Right atrium auricular region (tissue), 2 donors: Measurements from ENCODE around the gene TP73. TPM values are rescaled to one million over a fixed set of nuclear protein-coding genes. Genes with fewer than 3 reads are reported as not detected.

ENCODE experiments used
- DNase-seq: peaks from one replicate; pipeline ENCODE4 v3.0.0-alpha.2; 2019; ENCODE audit warnings: low spot score
- H3K27ac ChIP-seq, 2 donors: fragments of 200-600 bp; sonication (generic); 1 replicate in 1 of 2; 2 replicates in 1 of 2; pipeline ENCODE4 v1.5.1; 2016 to 2019
- H3K27me3 ChIP-seq, 2 donors: fragments of 200-600 bp; sonication (generic); one replicate each; pipeline versions ENCODE4 v1.5.1 to v1.6.0; 2017 to 2019
- H3K36me3 ChIP-seq: fragments of 200-600 bp; sonication (generic); one replicate; pipeline ENCODE4 v1.5.1; 2016
- H3K4me1 ChIP-seq, 2 donors: fragments of 200-600 bp; sonication (generic); one replicate each; pipeline versions ENCODE4 v1.5.1 to v1.6.0; 2017 to 2019
- H3K4me3 ChIP-seq, 2 donors: fragments of 200-600 bp; sonication (generic); 1 replicate in 1 of 2; 2 replicates in 1 of 2; pipeline ENCODE4 v1.5.1; 2017 to 2019; ENCODE audit warnings: mild to moderate bottlenecking in 1 of 2, moderate library complexity in 1 of 2
- H3K9me3 ChIP-seq, 2 donors: fragments of 200-600 bp; sonication (generic); one replicate each; pipeline ENCODE4 v1.5.1; 2019
- total RNA-seq, 2 donors: library from RNA; depleted of rRNA; stranded (reverse); fragments of >200 nt; gene quantifications; one replicate each; pipeline ENCODE4 v1.1.0, GENCODE V29; 2016
- TF ChIP-seq, protein P1 (sequence below), 2 donors: fragments of 200-600 bp; sonication (generic); IDR thresholded peaks; one replicate each; pipeline ENCODE4 v1.5.1; 2019; ENCODE audit warnings: antibody characterized with exemption in 2 of 2

The TP73 gene
- total RNA-seq, 2 donors from 2014 or later = 0.16 TPM; not detected in 1

DNA sequence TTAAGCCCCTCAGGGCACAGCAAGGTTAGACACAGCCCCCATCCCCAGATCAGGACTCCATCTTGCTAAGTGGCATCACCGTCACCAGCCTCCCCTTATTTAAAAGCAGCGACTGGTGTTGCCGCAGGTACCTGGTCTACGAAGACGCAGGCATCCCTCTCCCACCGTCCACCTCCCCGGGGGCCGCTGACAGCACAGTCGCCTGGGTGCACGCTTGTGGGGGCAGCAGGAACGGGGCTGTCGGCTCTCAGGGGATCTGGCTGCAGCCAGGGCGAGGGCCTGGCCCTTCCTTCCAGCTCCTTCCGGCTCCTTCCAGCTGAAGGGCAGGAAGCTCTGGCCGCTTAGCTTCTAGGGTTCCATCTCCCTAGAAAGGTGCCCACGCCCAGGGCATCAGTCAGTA is 82.3 kb downstream of the TP73 start:
- no peak for DNase-seq
- peaks cover 30% of the 10 kb centered on the region for H3K36me3 ChIP-seq
- TF ChIP-seq, protein P1, sequence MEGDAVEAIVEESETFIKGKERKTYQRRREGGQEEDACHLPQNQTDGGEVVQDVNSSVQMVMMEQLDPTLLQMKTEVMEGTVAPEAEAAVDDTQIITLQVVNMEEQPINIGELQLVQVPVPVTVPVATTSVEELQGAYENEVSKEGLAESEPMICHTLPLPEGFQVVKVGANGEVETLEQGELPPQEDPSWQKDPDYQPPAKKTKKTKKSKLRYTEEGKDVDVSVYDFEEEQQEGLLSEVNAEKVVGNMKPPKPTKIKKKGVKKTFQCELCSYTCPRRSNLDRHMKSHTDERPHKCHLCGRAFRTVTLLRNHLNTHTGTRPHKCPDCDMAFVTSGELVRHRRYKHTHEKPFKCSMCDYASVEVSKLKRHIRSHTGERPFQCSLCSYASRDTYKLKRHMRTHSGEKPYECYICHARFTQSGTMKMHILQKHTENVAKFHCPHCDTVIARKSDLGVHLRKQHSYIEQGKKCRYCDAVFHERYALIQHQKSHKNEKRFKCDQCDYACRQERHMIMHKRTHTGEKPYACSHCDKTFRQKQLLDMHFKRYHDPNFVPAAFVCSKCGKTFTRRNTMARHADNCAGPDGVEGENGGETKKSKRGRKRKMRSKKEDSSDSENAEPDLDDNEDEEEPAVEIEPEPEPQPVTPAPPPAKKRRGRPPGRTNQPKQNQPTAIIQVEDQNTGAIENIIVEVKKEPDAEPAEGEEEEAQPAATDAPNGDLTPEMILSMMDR (IDR thresholded peaks at IDR 0.05) = no peak

DNA sequence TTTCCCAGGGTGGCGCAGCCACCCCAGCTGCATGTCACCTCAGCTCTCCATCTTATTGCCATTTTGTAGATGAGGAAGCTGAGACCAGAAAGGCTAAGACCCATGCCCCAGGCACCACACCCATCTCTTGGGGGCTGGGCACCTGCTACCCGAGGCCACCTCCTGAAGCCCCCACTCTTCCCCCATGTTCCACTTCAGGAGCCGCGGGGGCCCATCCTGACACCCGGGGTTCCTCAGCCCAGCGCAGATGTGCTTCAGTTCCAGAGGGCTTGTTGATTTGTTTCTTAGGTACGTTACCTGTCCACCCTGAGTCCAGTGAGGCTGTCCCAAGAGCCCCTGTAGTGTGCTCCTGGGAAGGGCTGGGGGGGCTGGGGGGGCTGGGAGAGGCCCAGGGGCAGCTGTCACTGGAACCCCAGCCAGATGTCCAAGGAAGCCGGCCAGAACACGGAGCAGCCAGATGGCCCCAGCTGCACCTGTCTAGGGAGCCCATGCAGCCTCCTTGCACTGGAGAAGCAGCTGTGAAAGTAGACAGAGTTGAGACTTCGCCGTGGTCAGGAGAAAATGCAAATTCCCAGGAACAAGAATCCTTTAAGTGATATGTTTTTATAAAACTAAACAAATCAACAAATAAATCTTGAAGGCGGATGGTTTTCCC is 82.8 kb downstream of the TP73 start:
- TF ChIP-seq, protein P1 (IDR thresholded peaks at IDR 0.05) = no peak
- H3K9me3 ChIP-seq = no peaks in the 10 kb centered on the region
- no peaks in the 10 kb centered on the region for H3K27me3 ChIP-seq
- no peak overlapping the region for H3K4me3 ChIP-seq
- H3K27ac ChIP-seq = no peak overlapping the region
- H3K36me3 ChIP-seq = peaks cover 36% of the 10 kb centered on the region
- H3K4me1 ChIP-seq = peaks cover 0 to 24% of the 10 kb centered on the region in 2 donors
- no peak for DNase-seq

More for the DNA sequence above, 82.3 kb downstream of the TP73 start:
- H3K4me1 ChIP-seq = peaks cover 0 to 24% of the 10 kb centered on the region in 2 donors
- no peaks in the 10 kb centered on the region for H3K27me3 ChIP-seq
- no peaks in the 10 kb centered on the region for H3K9me3 ChIP-seq
- H3K4me3 ChIP-seq = no peak overlapping the region
- H3K27ac ChIP-seq = no peak overlapping the region

DNA sequence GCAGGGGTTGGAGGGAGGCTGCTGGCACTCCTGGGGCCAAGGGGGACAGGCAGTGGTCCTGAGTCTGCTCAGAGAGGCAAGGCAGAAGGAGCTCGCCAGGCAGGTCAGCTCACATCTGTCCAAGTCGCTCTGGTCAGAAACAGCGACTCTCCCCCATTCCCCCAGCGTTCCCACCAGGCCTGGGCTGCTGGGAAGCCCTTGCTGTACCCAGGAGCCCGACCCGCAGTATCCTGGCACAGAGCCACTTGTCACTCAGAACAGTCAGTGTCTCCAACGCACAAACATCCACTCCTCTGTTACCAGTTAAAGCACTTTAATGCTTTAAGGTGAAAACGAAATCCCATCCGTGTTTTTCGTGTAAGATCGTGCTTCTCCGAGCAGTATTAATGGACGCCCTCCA is 83.4 kb downstream of the TP73 start:
- DNase-seq = no peak
- Histone ChIP-seq H3K4me3 (no peak overlapping the region), H3K27ac (peak overlapping the region; percentile 40 to 47), H3K36me3 (peaks cover 39% of the 10 kb centered on the region), H3K27me3 (no peaks in the 10 kb centered on the region), H3K9me3 (no peaks in the 10 kb centered on the region), H3K4me1 (peaks cover 0 to 24% of the 10 kb centered on the region in 2 donors)
- TF ChIP-seq, protein P1 (IDR thresholded peaks at IDR 0.05) = no peak

DNA sequence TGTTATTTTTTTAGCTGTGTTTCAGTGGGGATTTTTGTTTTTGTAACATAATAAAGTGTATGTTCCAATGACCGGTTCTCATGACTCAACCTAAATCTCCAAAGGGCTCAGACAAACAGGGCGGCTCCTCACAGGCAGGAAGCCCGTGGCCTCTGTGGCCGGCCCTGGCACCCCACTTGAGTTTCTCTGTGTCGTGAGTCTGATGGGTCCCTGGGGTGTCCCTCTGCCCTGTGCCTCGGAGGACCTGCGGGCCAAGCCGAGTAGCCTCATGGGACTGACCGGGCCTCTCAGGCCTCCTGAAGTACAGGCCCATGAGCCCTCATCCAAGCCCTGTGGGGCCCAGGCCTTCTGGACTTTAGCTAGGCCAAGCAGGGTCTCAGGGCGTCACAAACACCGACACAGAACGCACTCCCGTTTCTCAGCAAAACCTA is 83.8 kb downstream of the TP73 start:
- H3K27me3 ChIP-seq = no peaks in the 10 kb centered on the region
- TF ChIP-seq, protein P1 (IDR thresholded peaks at IDR 0.05) = no peak
- H3K9me3 ChIP-seq = no peaks in the 10 kb centered on the region
- peak overlapping the region; percentile 21 to 47 for H3K27ac ChIP-seq
- H3K36me3 ChIP-seq = peaks cover 39% of the 10 kb centered on the region
- no peak for DNase-seq
- H3K4me1 ChIP-seq = peaks cover 0 to 24% of the 10 kb centered on the region in 2 donors
- no peak overlapping the region for H3K4me3 ChIP-seq

DNA sequence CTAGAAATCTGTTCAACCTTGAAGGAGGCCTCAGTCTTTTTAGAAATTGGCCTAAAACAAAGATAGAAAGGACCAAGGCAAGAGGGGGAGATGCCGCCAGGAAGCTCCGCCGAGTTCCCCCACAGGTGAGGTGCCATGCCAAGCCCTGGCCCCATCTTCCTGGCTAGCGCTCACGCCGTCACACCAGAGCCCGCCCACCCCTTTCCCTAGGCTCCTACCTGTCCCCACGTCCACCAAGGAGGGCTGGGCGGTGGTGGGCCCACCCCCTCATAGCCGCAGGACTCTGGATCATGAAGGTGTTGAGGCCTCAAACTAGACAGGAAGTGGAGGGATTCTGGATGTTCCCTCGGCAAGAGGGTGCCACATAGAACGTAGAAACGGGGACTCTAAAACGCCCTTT is 84.4 kb downstream of the TP73 start:
- TF ChIP-seq, protein P1 (IDR thresholded peaks at IDR 0.05) = no peak
- Histone ChIP-seq H3K36me3 (peaks cover 42% of the 10 kb centered on the region), H3K27me3 (no peaks in the 10 kb centered on the region), H3K4me1 (peaks cover 0 to 20% of the 10 kb centered on the region in 2 donors), H3K4me3 (no peak overlapping the region), H3K9me3 (no peaks in the 10 kb centered on the region), H3K27ac (peak overlapping the region in 1 of 2 donors; percentile 21)
- DNase-seq = no peak

DNA sequence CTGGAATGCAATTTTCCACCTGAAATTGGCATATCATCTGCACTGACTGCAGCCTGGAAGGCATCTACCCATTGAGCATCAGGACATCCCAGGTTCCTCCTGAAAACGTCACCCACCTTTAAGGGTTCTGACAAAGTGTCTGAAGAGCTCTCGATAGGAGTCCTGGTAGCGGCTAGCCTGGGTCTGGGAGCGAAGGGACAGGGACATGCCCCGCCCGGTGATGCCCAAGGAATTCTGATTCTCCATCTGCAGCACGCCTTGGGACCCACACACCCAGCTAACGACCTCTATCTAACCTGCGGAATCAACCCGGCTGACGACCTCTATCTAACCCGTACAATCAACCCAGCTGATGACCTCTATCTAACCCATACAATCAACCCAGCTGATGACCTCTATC is 86.6 kb downstream of the TP73 start:
- DNase-seq = no peak
- H3K4me1 ChIP-seq = no peaks in the 10 kb centered on the region
- TF ChIP-seq, protein P1 (IDR thresholded peaks at IDR 0.05) = no peak
- no peak overlapping the region for H3K4me3 ChIP-seq
- no peaks in the 10 kb centered on the region for H3K27me3 ChIP-seq
- no peaks in the 10 kb centered on the region for H3K9me3 ChIP-seq
- no peak overlapping the region for H3K27ac ChIP-seq
- H3K36me3 ChIP-seq = peaks cover 54% of the 10 kb centered on the region
